Heart left ventricle (tissue), 13 donors: ENCODE data around the gene MAGEE2.

ENCODE experiments used
- CTCF ChIP-seq, 12 donors: fragments of 200-600 bp; sonication (generic) in 4 of 12; IDR thresholded peaks; one replicate each; pipeline versions ENCODE4 v1.5.0 to v1.8.0; 2018 to 2022; ENCODE audit warnings: antibody characterized with exemption in 12 of 12, mild to moderate bottlenecking in 5 of 12
- POLR2A ChIP-seq, 2 donors: fragments of 450-650 bp; IDR thresholded peaks; one replicate each; pipeline ENCODE4 v1.6.1; 2017; ENCODE audit warnings: antibody characterized with exemption in 2 of 2, mild to moderate bottlenecking in 2 of 2, moderate library complexity in 2 of 2
- donor health status: ischemic (EF 13 %, LVEDD 7.1; RV severe dilation, severe dysfunction).
- donor health status: DM: no; HTN: yes; CAD: no.
- donor health status: DM: no; HTN: no; CAD: no.
- donor health status: ischemic (EF 25% LVEDD 6.9; RV normal size, moderate dysfunction).
- donor health status: ischemic (EF 25% LVEDD 5.7; RV mildly dilated, moderate dysfunction).
- donor health status: ischemic (EF 35%, LVEDD 5.7; RV mildly dilated, moderate dysfunction).
- donor health status: nonischemic (EF 11% LVEDD 7.7; RV severe dilation, severe dysfunction).
- donor health status: DM: yes; HTN: yes; CAD: no.
- donor health status: PGD.
- donor health status: ischemic (EF 29% LVEDD 5.4; RV normal size, mild dysfunction).
- donor health status: nonischemic (EF 23%, LVEDD 6.1; RV moderate dilation, normal function).

- TF ChIP-seq CTCF (IDR thresholded peaks at IDR 0.05) (no peak), POLR2A (IDR thresholded peaks at IDR 0.05) (no peak)
These were observed 1.2 kb upstream of the MAGEE2 start for GRCh38 chrX:75786290-75786689.
